Right lobe of liver (tissue), 4 donors: ENCODE data around the gene MYH14.

Source experiments
- POLR2A ChIP-seq: fragments of 450-650 bp; IDR thresholded peaks from one replicate; pipeline ENCODE4 v1.6.1; 2017; ENCODE audit warnings: antibody characterized with exemption, mild to moderate bottlenecking
- TF ChIP-seq, protein P1 (sequence below), 4 donors: fragments of 200-600 bp in 3 of 4; fragments of 450-650 bp in 1 of 4; IDR thresholded peaks; one replicate each; pipeline versions ENCODE4 v1.5.1 to v1.8.0; 2016 to 2022; ENCODE audit warnings: antibody characterized with exemption in 4 of 4, mild to moderate bottlenecking in 2 of 4
- donor health status: DM: no; HTN: no; CAD: no.
- donor health status: DM: no; HTN: no; CAD: no.
- donor health status: DM: no; HTN: yes; CAD: no.

DNA sequence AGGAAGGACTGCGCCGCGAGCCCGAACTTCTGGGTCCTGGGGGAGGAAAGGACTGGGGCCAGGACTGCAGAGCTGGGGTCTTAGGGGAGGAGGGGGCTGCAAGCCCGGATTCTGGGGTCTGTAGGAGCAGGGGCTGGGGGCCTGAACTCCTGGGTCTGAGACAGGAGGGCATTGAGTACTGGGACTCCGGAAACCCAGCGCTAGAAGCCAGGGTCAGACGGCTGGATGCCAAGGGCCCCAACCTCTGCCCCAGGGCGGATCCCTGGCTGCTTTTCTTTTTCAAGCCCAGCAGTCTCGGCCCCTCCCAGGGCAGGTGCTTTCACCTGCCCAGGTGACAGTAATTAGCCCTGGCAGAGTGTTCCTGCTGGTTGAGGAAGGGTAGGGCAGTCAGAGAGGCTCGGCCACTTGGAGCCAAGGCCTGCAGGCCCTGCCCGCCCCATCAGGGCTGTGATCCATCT is 2.3 kb downstream of the MYH14 start:
- TF ChIP-seq, protein P1, sequence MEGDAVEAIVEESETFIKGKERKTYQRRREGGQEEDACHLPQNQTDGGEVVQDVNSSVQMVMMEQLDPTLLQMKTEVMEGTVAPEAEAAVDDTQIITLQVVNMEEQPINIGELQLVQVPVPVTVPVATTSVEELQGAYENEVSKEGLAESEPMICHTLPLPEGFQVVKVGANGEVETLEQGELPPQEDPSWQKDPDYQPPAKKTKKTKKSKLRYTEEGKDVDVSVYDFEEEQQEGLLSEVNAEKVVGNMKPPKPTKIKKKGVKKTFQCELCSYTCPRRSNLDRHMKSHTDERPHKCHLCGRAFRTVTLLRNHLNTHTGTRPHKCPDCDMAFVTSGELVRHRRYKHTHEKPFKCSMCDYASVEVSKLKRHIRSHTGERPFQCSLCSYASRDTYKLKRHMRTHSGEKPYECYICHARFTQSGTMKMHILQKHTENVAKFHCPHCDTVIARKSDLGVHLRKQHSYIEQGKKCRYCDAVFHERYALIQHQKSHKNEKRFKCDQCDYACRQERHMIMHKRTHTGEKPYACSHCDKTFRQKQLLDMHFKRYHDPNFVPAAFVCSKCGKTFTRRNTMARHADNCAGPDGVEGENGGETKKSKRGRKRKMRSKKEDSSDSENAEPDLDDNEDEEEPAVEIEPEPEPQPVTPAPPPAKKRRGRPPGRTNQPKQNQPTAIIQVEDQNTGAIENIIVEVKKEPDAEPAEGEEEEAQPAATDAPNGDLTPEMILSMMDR (IDR thresholded peaks at IDR 0.05), result no peak
- TF ChIP-seq POLR2A, result no peak
